Measurements from ENCODE around the gene CABLES2.

Gene CABLES2

GRCh38 chr20:62358171-62359042 lies 48.7 kb downstream of the CABLES2 start:
- no peak for DNase-seq

- no peak for DNase-seq
These were observed 49.4 kb downstream of the CABLES2 start for GRCh38 chr20:62357681-62358080.

GRCh38 chr20:62357187-62357667 lies 49.9 kb downstream of the CABLES2 start:
- no peak for DNase-seq

- no peak for DNase-seq
These were observed 50.4 kb downstream of the CABLES2 start for GRCh38 chr20:62356589-62357186.

- no peak for DNase-seq
These were observed 51.1 kb downstream of the CABLES2 start for GRCh38 chr20:62355878-62356588.

- no peak for DNase-seq
These were observed 51.6 kb downstream of the CABLES2 start for GRCh38 chr20:62355516-62355877.

- DNase-seq: no peak
These were observed 52.2 kb downstream of the CABLES2 start for GRCh38 chr20:62354811-62355341.

- no peak for DNase-seq
These were observed 52.9 kb downstream of the CABLES2 start for GRCh38 chr20:62354031-62354808.

- no peak for DNase-seq
These were observed 53.6 kb downstream of the CABLES2 start for GRCh38 chr20:62353289-62354030.

- DNase-seq: no peak
These were observed 54.4 kb downstream of the CABLES2 start for GRCh38 chr20:62352402-62353288.

GRCh38 chr20:62351469-62352401 lies 55.4 kb downstream of the CABLES2 start:
- DNase-seq: no peak

GRCh38 chr20:62350629-62351422 lies 56.3 kb downstream of the CABLES2 start:
- DNase-seq: no peak

- no peak for DNase-seq
These were observed 56.9 kb downstream of the CABLES2 start for GRCh38 chr20:62350098-62350628.

- DNase-seq: no peak
These were observed 57.5 kb downstream of the CABLES2 start for GRCh38 chr20:62349556-62350097.

- DNase-seq: no peak
These were observed 58.5 kb downstream of the CABLES2 start for GRCh38 chr20:62348604-62349003.

GRCh38 chr20:62347445-62347844 lies 59.6 kb downstream of the CABLES2 start:
- DNase-seq: no peak

- DNase-seq: no peak
These were observed 60.0 kb downstream of the CABLES2 start for GRCh38 chr20:62347151-62347404.

GRCh38 chr20:62346398-62347150 lies 60.5 kb downstream of the CABLES2 start:
- no peak for DNase-seq
